Measurements from ENCODE around the gene DOK1.

The DOK1 gene

GRCh38 chr2:74603282-74604000 is 48.9 kb downstream of the DOK1 start:
- no peak for DNase-seq

- DNase-seq, result no peak
Observed at GRCh38 chr2:74606927-74607326, 52.4 kb downstream of the DOK1 start.

All from suppressor macrophage treated with lipopolysaccharide for 1 hour (primary cell).